A549 (cell line): ENCODE data around the gene TMEM123. TPM values are rescaled to one million over a fixed set of nuclear protein-coding genes. Genes with fewer than 3 reads are reported as not detected.

ENCODE experiments used
- ATAC-seq, 2 experiments: fragments of 200-7000 bp in 1 of 2; fragments of >200 bp in 1 of 2; cut with Nextera tagmentation in 1 of 2; cut with Tn5 transposase in 1 of 2; 3 replicates each; pipeline versions ENCODE4 v1.8.0 to v1.9.1; 2018 to 2020; ENCODE audit warnings: mild to moderate bottlenecking in 1 of 2, moderate library complexity in 1 of 2
- CTCF ChIA-PET: fragments of 300-600 bp; sonication (Branson Sonifier 250); formaldehyde crosslinking; extraction: SDS; loops from one replicate; lab custom pipeline; 2021; ENCODE audit warnings: antibody characterized with exemption, inconsistent platforms; lab: Yijun Ruan, JAX
- POLR2A ChIA-PET: fragments of 350-600 bp; formaldehyde crosslinking; extraction: SDS; loops from one replicate; lab custom pipeline; 2021; ENCODE audit warnings: antibody characterized with exemption, inconsistent platforms; lab: Yijun Ruan, JAX
- DNase-seq, 2 experiments: peaks; one replicate each; pipeline versions ENCODE4 v3.0.0 to v3.0.0-alpha.2; 2011 to 2016; ENCODE audit warnings: low read depth in 1 of 2, low spot score in 1 of 2
- FAIRE-seq: peaks from 2 replicates; lab custom pipeline; 2011; peaks lifted over from hg19 to GRCh38; lab: Jason Lieb, UNC
- H3K27ac ChIP-seq, 2 experiments: fragments of >200 bp; sonication (Bioruptor Twin); formaldehyde crosslinking; 3 replicates each; pipeline ENCODE4 v1.5.1; 2016 to 2017
- H3K4me1 ChIP-seq: fragments of >200 bp; sonication (Bioruptor Twin); formaldehyde crosslinking; 3 replicates; pipeline ENCODE4 v1.6.1; 2016
- H3K4me2 ChIP-seq: fragments of >200 bp; sonication (Bioruptor Twin); formaldehyde crosslinking; 3 replicates; pipeline ENCODE4 v1.6.1; 2016
- H3K4me3 ChIP-seq: fragments of >200 bp; sonication (Bioruptor Twin); formaldehyde crosslinking; 3 replicates; pipeline ENCODE4 v1.5.1; 2016
- H3K9me3 ChIP-seq: fragments of >200 bp; sonication (Bioruptor Twin); formaldehyde crosslinking; 3 replicates; pipeline ENCODE4 v1.6.1; 2016
- BCL3 ChIP-seq: fragments of >200 bp; sonication (Bioruptor Twin); formaldehyde crosslinking; IDR thresholded peaks from 3 replicates; pipeline ENCODE4 v1.6.1; 2016
- BHLHE40 ChIP-seq: IDR thresholded peaks from 2 replicates; pipeline ENCODE4 v1.6.1; 2012; ENCODE audit warnings: low read depth, low read length, inconsistent platforms
- CBX8 ChIP-seq: fragments of 200-600 bp; sonication (generic); IDR thresholded peaks from 2 replicates; pipeline ENCODE4 v1.6.1; 2016
- CHD4 ChIP-seq: fragments of 200-600 bp; sonication (generic); IDR thresholded peaks from 2 replicates; pipeline ENCODE4 v1.6.1; 2016; ENCODE audit warnings: antibody characterized with exemption, mild to moderate bottlenecking, borderline replicate concordance
- EHMT2 ChIP-seq: fragments of 200-600 bp; sonication (generic); IDR thresholded peaks from 2 replicates; pipeline ENCODE4 v1.6.1; 2016; ENCODE audit warnings: antibody characterized with exemption, low read depth, mild to moderate bottlenecking, moderate library complexity
- ESRRA ChIP-seq: fragments of 150-350 bp; IDR thresholded peaks from 2 replicates; pipeline ENCODE4 v1.6.1; 2014; ENCODE audit warnings: mild to moderate bottlenecking, low read length, borderline replicate concordance
- GATA3 ChIP-seq: IDR thresholded peaks from 2 replicates; pipeline ENCODE4 v1.6.1; 2012; ENCODE audit warnings: borderline replicate concordance
- HDAC2 ChIP-seq: fragments of 200-600 bp; sonication (generic); IDR thresholded peaks from 2 replicates; pipeline ENCODE4 v1.6.1; 2016
- HOXB5 ChIP-seq: fragments of 250-450 bp; sonication (Bioruptor Pico); IDR thresholded peaks from 2 replicates; pipeline ENCODE4 v1.5.0; 2020; ENCODE audit warnings: mild to moderate bottlenecking, moderate library complexity
- JUNB ChIP-seq: fragments of >200 bp; sonication (Bioruptor Twin); formaldehyde crosslinking; IDR thresholded peaks from 2 replicates; pipeline ENCODE4 v1.6.1; 2016
- POLR2AphosphoS2 ChIP-seq: conservative IDR thresholded peaks from 2 replicates; pipeline ENCODE4 v1.6.1; 2012; ENCODE audit warnings: low read length, improper control_type of control experiment, inconsistent platforms
- RAD21 ChIP-seq, 2 experiments: fragments of >200 bp in 1 of 2; sonication (Bioruptor Twin) in 1 of 2; formaldehyde crosslinking in 1 of 2; IDR thresholded peaks in 1 of 2; conservative IDR thresholded peaks in 1 of 2; 2 replicates in 1 of 2; 3 replicates in 1 of 2; pipeline ENCODE4 v1.6.1; 2012 to 2018; ENCODE audit warnings: inconsistent platforms in 1 of 2
- RCOR1 ChIP-seq: fragments of 150-350 bp; IDR thresholded peaks from 2 replicates; pipeline ENCODE4 v1.6.1; 2014; ENCODE audit warnings: antibody characterized with exemption, low read length, low read depth
- ZFP36 ChIP-seq: fragments of 450-650 bp; IDR thresholded peaks from 2 replicates; pipeline ENCODE4 v1.6.1; 2014; ENCODE audit warnings: borderline replicate concordance; ENCODE audit not compliant: partially characterized antibody
- ZNF302 ChIP-seq: fragments of 250-450 bp; sonication (Bioruptor Pico); IDR thresholded peaks from 2 replicates; pipeline ENCODE4 v1.9.0; 2021; ENCODE audit warnings: inconsistent platforms, mild to moderate bottlenecking, moderate library complexity
- ZSCAN20 ChIP-seq: fragments of 250-450 bp; sonication (Bioruptor Pico); IDR thresholded peaks from 2 replicates; pipeline ENCODE4 v1.8.0; 2022; ENCODE audit warnings: mild to moderate bottlenecking, moderate library complexity
- WGBS: methylation state at CpG from one replicate; pipeline ENCODE4 v1.1.6; 2017; ENCODE audit errors: missing lambda C conversion rate; 5-methylcytosine and 5-hydroxymethylcytosine counted together
- polyA plus RNA-seq, 4 experiments: library from polyadenylated mRNA; depleted of rRNA in 3 of 4; stranded (reverse); fragments of >200 nt; fragmentation: RNase III in 1 of 4; extraction: RNeasy Plus Mini Kit Qiagen cat#74134 plus additional on column Dnase treatment in 1 of 4; gene quantifications; 2 replicates in 3 of 4; 3 replicates in 1 of 4; pipeline ENCODE4 v1.2.3, GENCODE V29; 2011 to 2017
- TF ChIP-seq, protein P1 (sequence below): IDR thresholded peaks from 2 replicates; pipeline ENCODE4 v1.6.1; 2012
- TF ChIP-seq, protein P2 (sequence below): fragments of 450-650 bp; IDR thresholded peaks from 2 replicates; pipeline ENCODE4 v1.6.1; 2014; ENCODE audit warnings: antibody characterized with exemption

The TMEM123 gene
- polyA plus RNA-seq, 2 of the 4 experiments (the other 2 are of a cell fraction) = 199 to 458 TPM

GRCh38 chr11:102390667-102391465, 61.7 kb downstream of the TMEM123 start (continued):
- TF ChIP-seq RCOR1 = no peak

- Histone ChIP-seq H3K9me3 (no peaks in the 10 kb centered on the region), H3K4me1 (0 out of 3 replicates have a peak, but pooled peaks cover 2% of the 10 kb centered on the region), H3K4me3 (no peak overlapping the region), H3K27ac (no peak overlapping the region), H3K4me2 (no peak overlapping the region)
- DNase-seq (no peak), ATAC-seq (no peak), FAIRE-seq (no peak)
- TF ChIP-seq HOXB5 (CRISPR knock-in tag) = no peak
- TF ChIP-seq CBX8 = no peak
- TF ChIP-seq POLR2AphosphoS2 = no peak
- no peak for TF ChIP-seq ZFP36
- no peak for TF ChIP-seq CHD4
- TF ChIP-seq BHLHE40 = no peak
- ChIA-PET POLR2A (interaction anchor here (0.6 kb wide), 1 partner anchor 224 kb away, joined by 5 read pairs; no protein-coding TSS in a partner anchor), CTCF (interaction anchor here (1.8 to 5.4 kb wide), 3 partner anchors 19 to 224 kb away, joined by 7 to 81 read pairs (median 13); no protein-coding TSS in a partner anchor)
- WGBS = 71% methylated on average over 4 of the region's 4 CpGs
Observed at GRCh38 chr11:102389253-102389652, 63.3 kb downstream of the TMEM123 start.

- no peak for TF ChIP-seq HDAC2
- no peak for TF ChIP-seq EHMT2
- TF ChIP-seq JUNB = no peak
- no peak for TF ChIP-seq BCL3
- no peak for TF ChIP-seq ZNF302
- TF ChIP-seq GATA3 = no peak
- TF ChIP-seq ZSCAN20 (CRISPR knock-in tag) = no peak
- TF ChIP-seq ZFP36 = no peak
- TF ChIP-seq ESRRA = no peak
- ChIA-PET CTCF (no interaction called here), POLR2A (interaction anchor here (0.7 kb wide), 1 partner anchor 166 kb away, joined by 5 read pairs; no protein-coding TSS in a partner anchor)
- WGBS = 83% methylated on average over 8 of the region's 8 CpGs
- Histone ChIP-seq H3K4me3 (no peak overlapping the region), H3K4me1 (0 out of 3 replicates have a peak, but pooled peaks cover 2% of the 10 kb centered on the region), H3K9me3 (no peaks in the 10 kb centered on the region), H3K4me2 (no peak overlapping the region), H3K27ac (no peak overlapping the region)
- ATAC-seq (no peak), FAIRE-seq (no peak), DNase-seq (no peak)
Observed at GRCh38 chr11:102387043-102387781, 65.4 kb downstream of the TMEM123 start.

GRCh38 chr11:102386136-102386734, 66.3 kb downstream of the TMEM123 start:
- Histone ChIP-seq H3K27ac (no peak overlapping the region), H3K9me3 (no peaks in the 10 kb centered on the region), H3K4me3 (no peak overlapping the region), H3K4me1 (0 out of 3 replicates have a peak, but pooled peaks cover 2% of the 10 kb centered on the region), H3K4me2 (no peak overlapping the region)
- ATAC-seq (no peak), DNase-seq (no peak), FAIRE-seq (no peak)
- 88% methylated on average over 2 of the region's 2 CpGs for WGBS
- ChIA-PET CTCF (interaction anchor here (2.5 kb wide), 1 partner anchor 45 kb away, joined by 5 read pairs; no protein-coding TSS in a partner anchor), POLR2A (no interaction called here)
- TF ChIP-seq, protein P1, sequence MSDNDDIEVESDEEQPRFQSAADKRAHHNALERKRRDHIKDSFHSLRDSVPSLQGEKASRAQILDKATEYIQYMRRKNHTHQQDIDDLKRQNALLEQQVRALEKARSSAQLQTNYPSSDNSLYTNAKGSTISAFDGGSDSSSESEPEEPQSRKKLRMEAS = no peak
- TF ChIP-seq, protein P2, sequence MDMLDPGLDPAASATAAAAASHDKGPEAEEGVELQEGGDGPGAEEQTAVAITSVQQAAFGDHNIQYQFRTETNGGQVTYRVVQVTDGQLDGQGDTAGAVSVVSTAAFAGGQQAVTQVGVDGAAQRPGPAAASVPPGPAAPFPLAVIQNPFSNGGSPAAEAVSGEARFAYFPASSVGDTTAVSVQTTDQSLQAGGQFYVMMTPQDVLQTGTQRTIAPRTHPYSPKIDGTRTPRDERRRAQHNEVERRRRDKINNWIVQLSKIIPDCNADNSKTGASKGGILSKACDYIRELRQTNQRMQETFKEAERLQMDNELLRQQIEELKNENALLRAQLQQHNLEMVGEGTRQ = no peak
- TF ChIP-seq RAD21 (conservative IDR thresholded peaks at IDR 0.05 in 1 of 2, IDR thresholded peaks at IDR 0.05 in 1 of 2) = no peak
- TF ChIP-seq, all 56 proteins: peak for 0
